PC-3 (cell line): Measurements from ENCODE around the gene ACTN4. TPM values are rescaled to one million over a fixed set of nuclear protein-coding genes. Genes with fewer than 3 reads are reported as not detected.

ENCODE experiments used
- ATAC-seq: fragments of 200-7000 bp; cut with Tn5 transposase; 2 replicates; pipeline ENCODE4 v1.9.1; 2020; ENCODE audit warnings: mild to moderate bottlenecking, moderate library complexity
- BruUV-seq: library from RNA; stranded (reverse); fragments of 400-500 nt; replicated peaks from 2 replicates; lab custom pipeline; 2021; lab: Mats Ljungman, UMichigan
- CTCF ChIA-PET: fragments of 300-600 bp; sonication (Branson Sonifier 250); formaldehyde crosslinking; loops from one replicate; lab custom pipeline; 2022; ENCODE audit warnings: antibody characterized with exemption; lab: Charles Lee
- POLR2A ChIA-PET: fragments of 300-600 bp; sonication (Branson Sonifier 250); formaldehyde crosslinking; loops from one replicate; lab custom pipeline; 2022; ENCODE audit warnings: antibody characterized with exemption; ENCODE audit not compliant: unreplicated experiment; lab: Charles Lee
- DNase-seq: peaks from one replicate; pipeline ENCODE4 v3.0.0-alpha.2; 2015
- H2AFZ ChIP-seq: fragments of 300-600 bp; sonication (generic); 2 replicates; pipeline ENCODE4 v1.6.0; 2016; ENCODE audit warnings: antibody characterized with exemption, low read length
- H3F3A ChIP-seq: fragments of 300-600 bp; sonication (generic); one replicate; pipeline ENCODE4 v1.6.0; 2017; ENCODE audit warnings: antibody characterized with exemption, low read length, control low read depth, mild to moderate bottlenecking; ENCODE audit not compliant: unreplicated experiment
- H3K27ac ChIP-seq: fragments of 300-600 bp; sonication (generic); 2 replicates; pipeline ENCODE4 v1.5.1; 2016; ENCODE audit warnings: mild to moderate bottlenecking, low read length
- H3K27me3 ChIP-seq: fragments of 300-600 bp; sonication (generic); 2 replicates; pipeline ENCODE4 v1.6.1; 2016; ENCODE audit warnings: low read length, mixed read lengths
- H3K36me3 ChIP-seq: fragments of 300-600 bp; sonication (generic); 2 replicates; pipeline ENCODE4 v1.6.1; 2016; ENCODE audit warnings: low read depth, mixed run types, low read length, mixed read lengths
- H3K4me1 ChIP-seq: fragments of 300-600 bp; sonication (generic); 2 replicates; pipeline ENCODE4 v1.5.1; 2016; ENCODE audit warnings: low read length; ENCODE audit not compliant: insufficient read depth
- H3K4me2 ChIP-seq: fragments of 300-600 bp; sonication (generic); 2 replicates; pipeline ENCODE4 v1.6.0; 2016; ENCODE audit warnings: low read length
- H3K4me3 ChIP-seq: fragments of 300-600 bp; sonication (generic); 2 replicates; pipeline ENCODE4 v1.5.1; 2016; ENCODE audit warnings: mild to moderate bottlenecking, low read length, mixed read lengths
- H3K79me2 ChIP-seq: fragments of 300-600 bp; sonication (generic); 2 replicates; pipeline ENCODE4 v1.6.1; 2017; ENCODE audit warnings: low read length, mixed read lengths
- H3K9ac ChIP-seq: fragments of 300-600 bp; sonication (generic); 2 replicates; pipeline ENCODE4 v1.6.0; 2016; ENCODE audit warnings: mild to moderate bottlenecking, low read length
- H3K9me2 ChIP-seq: fragments of 300-600 bp; sonication (generic); replicated peaks from 2 replicates; pipeline ENCODE4 v1.6.1; 2016; ENCODE audit warnings: mixed run types, low read length, mixed read lengths
- H3K9me3 ChIP-seq: fragments of 300-600 bp; sonication (generic); 2 replicates; pipeline ENCODE4 v1.6.1; 2016; ENCODE audit warnings: low read length, mixed read lengths
- H4K20me1 ChIP-seq: fragments of 300-600 bp; sonication (generic); 2 replicates; pipeline ENCODE4 v1.6.1; 2016; ENCODE audit warnings: low read length, mixed read lengths
- EZH2 ChIP-seq: fragments of 300-600 bp; sonication (generic); IDR thresholded peaks from one replicate; pipeline ENCODE4 v1.6.1; 2017; ENCODE audit warnings: antibody characterized with exemption, mild to moderate bottlenecking, low read length; ENCODE audit not compliant: unreplicated experiment
- EZH2phosphoT487 ChIP-seq: fragments of 300-600 bp; sonication (generic); IDR thresholded peaks from 2 replicates; pipeline ENCODE4 v1.6.1; 2018; ENCODE audit warnings: mild to moderate bottlenecking, antibody characterized with exemption, low read length, borderline replicate concordance
- intact Hi-C: fragments of 100-400 bp; cut with micrococcal nuclease; formaldehyde crosslinking; loops from 2 replicates; pipeline ENCODE4 v1.9.0; 2023
- total RNA-seq: library from RNA; depleted of rRNA; stranded (reverse); fragments of >200 nt; gene quantifications from 2 replicates; pipeline ENCODE4 v1.2.3, GENCODE V29; 2014
- TF ChIP-seq, protein P1 (sequence below): fragments of 300-600 bp; sonication (generic); conservative IDR thresholded peaks from 2 replicates; pipeline ENCODE4 v1.5.1; 2017; ENCODE audit warnings: antibody characterized with exemption, low read depth, mild to moderate bottlenecking, low read length

Gene ACTN4
- total RNA-seq, 1 experiment from 2014 or later, result 397 TPM

DNA sequence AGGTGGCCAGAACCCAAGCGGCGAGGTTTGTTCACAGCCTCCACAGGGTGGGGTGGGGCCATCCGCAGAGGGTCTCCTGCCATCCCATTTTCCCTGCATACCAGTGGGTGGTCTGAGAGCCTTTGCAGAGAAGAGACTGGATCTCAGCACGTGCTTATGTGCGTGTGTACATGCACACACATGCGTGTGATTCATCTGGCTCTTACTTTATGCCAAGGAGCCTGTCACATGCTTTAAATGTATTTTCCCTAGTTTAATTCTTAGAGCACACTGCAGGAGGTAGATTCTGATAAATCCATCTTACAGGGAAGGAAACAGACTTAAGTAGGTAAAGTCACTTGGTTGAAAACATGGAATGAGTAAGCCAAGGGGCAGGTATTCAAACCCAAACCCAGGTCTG is 49.7 kb downstream of the ACTN4 start:
- Histone ChIP-seq H2AFZ (no peak overlapping the region), H3K9me2 (no peaks in the 10 kb centered on the region), H3K4me3 (no peak overlapping the region), H3K36me3 (peaks cover 54% of the 10 kb centered on the region), H4K20me1 (no peaks in the 10 kb centered on the region), H3K4me1 (peaks cover 32% of the 10 kb centered on the region), H3K9me3 (no peaks in the 10 kb centered on the region), H3K79me2 (peaks cover 97% of the 10 kb centered on the region), H3K9ac (no peak overlapping the region), H3K27me3 (no peaks in the 10 kb centered on the region), H3K27ac (peak overlapping the region; percentile 23), H3F3A (peaks cover 12% of the 10 kb centered on the region), H3K4me2 (no peak overlapping the region)
- TF ChIP-seq EZH2 (no peak), EZH2phosphoT487 (no peak)
- TF ChIP-seq, protein P1, sequence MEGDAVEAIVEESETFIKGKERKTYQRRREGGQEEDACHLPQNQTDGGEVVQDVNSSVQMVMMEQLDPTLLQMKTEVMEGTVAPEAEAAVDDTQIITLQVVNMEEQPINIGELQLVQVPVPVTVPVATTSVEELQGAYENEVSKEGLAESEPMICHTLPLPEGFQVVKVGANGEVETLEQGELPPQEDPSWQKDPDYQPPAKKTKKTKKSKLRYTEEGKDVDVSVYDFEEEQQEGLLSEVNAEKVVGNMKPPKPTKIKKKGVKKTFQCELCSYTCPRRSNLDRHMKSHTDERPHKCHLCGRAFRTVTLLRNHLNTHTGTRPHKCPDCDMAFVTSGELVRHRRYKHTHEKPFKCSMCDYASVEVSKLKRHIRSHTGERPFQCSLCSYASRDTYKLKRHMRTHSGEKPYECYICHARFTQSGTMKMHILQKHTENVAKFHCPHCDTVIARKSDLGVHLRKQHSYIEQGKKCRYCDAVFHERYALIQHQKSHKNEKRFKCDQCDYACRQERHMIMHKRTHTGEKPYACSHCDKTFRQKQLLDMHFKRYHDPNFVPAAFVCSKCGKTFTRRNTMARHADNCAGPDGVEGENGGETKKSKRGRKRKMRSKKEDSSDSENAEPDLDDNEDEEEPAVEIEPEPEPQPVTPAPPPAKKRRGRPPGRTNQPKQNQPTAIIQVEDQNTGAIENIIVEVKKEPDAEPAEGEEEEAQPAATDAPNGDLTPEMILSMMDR, result no peak
- ATAC-seq, result no peak
- intact Hi-C loops, result no loop called here
- no TSS peak for BruUV-seq
- ChIA-PET CTCF (no interaction called here), POLR2A (no interaction called here)
- no peak for DNase-seq

DNA sequence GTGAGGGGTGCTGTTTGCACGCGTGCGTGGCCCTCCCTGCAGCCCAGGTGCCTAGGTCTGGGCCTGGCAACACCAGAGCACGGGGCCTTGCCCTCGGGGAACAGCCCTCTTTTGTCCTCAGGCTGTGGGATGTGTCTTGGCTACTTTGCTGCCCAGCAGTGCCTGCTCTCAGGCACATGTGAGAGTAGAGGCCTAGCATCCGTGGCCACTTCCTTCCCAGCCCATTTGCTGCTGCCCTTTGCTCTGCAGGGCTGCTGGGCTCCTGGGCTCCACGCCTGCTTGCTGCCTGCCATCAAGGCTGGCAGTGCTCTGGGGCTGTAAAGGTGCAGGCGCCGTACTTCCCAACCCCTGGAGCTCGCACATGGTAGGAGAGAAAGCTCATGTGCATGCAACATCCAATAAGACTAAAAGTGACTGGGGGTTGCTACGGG is 50.2 kb downstream of the ACTN4 start:
- no peaks in the 10 kb centered on the region for H3K9me2 ChIP-seq
- POLR2A ChIA-PET, result no interaction called here
- H3K27me3 ChIP-seq, result no peaks in the 10 kb centered on the region
- CTCF ChIA-PET, result no interaction called here
- no peak overlapping the region for H2AFZ ChIP-seq
- ATAC-seq (no peak), DNase-seq (no peak)
- H3K9ac ChIP-seq, result no peak overlapping the region
- intact Hi-C loops, result no loop called here
- H3K9me3 ChIP-seq, result no peaks in the 10 kb centered on the region
- peak overlapping the region; percentile 23 for H3K27ac ChIP-seq
- peaks cover 8% of the 10 kb centered on the region for H3F3A ChIP-seq
- no TSS peak for BruUV-seq
- H3K36me3 ChIP-seq, result peaks cover 54% of the 10 kb centered on the region
- no peaks in the 10 kb centered on the region for H4K20me1 ChIP-seq
- H3K4me1 ChIP-seq, result peaks cover 28% of the 10 kb centered on the region
- H3K4me3 ChIP-seq, result no peak overlapping the region
- H3K79me2 ChIP-seq, result peaks cover 97% of the 10 kb centered on the region
- no peak overlapping the region for H3K4me2 ChIP-seq
- no peak for TF ChIP-seq EZH2
- TF ChIP-seq EZH2phosphoT487, result no peak
- TF ChIP-seq, protein P1, result no peak

DNA sequence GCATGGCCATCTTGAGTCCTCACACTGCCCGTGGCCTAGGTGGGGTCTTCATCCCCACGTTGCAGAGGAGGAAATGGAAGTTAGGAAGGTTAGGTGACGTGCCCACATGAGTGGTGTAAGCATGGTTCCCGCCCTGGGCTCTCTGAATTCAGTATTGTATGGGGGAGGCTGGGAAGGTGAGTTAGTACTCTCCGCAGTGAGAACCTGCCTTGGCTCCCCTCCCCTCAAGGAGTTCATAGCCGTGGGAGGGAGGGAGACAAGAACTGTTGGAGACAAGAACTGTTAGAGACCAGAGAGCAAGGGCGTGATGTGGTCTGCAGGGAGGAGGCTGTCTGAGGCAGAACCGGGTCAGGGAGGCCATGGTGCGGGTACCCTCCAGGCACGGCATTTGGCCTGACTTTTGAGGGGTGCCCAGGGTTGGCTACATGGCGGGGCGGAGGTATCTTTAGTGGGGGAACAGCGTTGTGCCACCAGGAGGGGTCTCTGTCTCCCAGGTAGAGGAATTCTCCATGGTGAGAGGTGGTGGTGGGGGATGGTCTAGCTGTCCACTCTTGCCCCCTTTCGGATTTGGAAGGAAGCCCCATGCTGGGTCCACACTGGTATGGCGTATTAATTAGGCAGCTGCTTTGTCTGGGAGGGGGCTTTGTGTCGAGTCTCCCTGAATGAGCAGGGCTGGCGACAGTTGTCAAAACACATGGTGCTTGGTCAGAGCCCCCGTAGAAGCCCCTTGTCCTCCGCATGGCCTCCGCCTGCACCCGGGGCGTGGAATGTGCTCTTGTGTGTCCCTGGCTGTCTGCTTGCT is 51.0 kb downstream of the ACTN4 start:
- peaks cover 56% of the 10 kb centered on the region for H3K36me3 ChIP-seq
- TF ChIP-seq, protein P1, result no peak
- no peak for TF ChIP-seq EZH2phosphoT487
- no peak for TF ChIP-seq EZH2
- no peak overlapping the region for H3K4me2 ChIP-seq
- H4K20me1 ChIP-seq, result no peaks in the 10 kb centered on the region
- DNase-seq (no peak), ATAC-seq (no peak)
- H3K79me2 ChIP-seq, result peaks cover 98% of the 10 kb centered on the region
- POLR2A ChIA-PET, result no interaction called here
- intact Hi-C loops, result no loop called here
- H3K27me3 ChIP-seq, result no peaks in the 10 kb centered on the region
- CTCF ChIA-PET, result no interaction called here
- H3K9me3 ChIP-seq, result no peaks in the 10 kb centered on the region
- H3K27ac ChIP-seq, result no peak overlapping the region
- BruUV-seq, result no TSS peak
- no peak overlapping the region for H3K4me3 ChIP-seq
- H3K9ac ChIP-seq, result no peak overlapping the region
- H3F3A ChIP-seq, result peaks cover 3% of the 10 kb centered on the region
- peaks cover 20% of the 10 kb centered on the region for H3K4me1 ChIP-seq
- no peaks in the 10 kb centered on the region for H3K9me2 ChIP-seq
- H2AFZ ChIP-seq, result no peak overlapping the region
